ENCODE results near the gene RBM19.

Gene RBM19

DNA sequence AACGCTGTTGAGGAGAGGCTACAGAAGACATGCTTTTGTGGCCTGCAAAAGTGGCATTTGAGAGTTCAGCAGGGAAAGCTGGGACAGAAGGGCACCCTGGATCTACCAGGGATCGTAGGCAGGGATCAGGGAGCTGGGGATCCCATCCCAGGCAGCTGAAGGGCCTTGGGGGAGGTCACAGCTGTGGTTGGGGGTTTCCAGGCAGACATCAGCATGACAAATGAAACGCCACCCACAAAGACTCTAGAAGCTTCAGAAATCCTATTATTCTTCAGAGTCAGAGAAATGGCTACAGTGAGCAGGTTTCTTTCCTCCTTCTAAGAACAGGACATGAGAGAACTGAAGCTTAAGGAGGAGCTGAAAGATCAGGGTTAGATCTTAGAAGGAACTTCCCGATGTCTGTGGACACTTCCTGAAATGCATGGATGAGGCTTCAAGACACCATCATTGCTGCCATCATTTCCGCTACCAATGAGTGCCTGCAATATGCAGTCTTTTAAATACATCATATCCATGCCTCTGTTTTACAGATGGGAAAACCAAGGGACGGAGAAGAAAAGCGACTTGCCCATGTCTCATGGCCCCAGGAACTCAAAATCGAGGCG is 104.3 kb downstream of the RBM19 start:
- DNase-seq = no peak

DNA sequence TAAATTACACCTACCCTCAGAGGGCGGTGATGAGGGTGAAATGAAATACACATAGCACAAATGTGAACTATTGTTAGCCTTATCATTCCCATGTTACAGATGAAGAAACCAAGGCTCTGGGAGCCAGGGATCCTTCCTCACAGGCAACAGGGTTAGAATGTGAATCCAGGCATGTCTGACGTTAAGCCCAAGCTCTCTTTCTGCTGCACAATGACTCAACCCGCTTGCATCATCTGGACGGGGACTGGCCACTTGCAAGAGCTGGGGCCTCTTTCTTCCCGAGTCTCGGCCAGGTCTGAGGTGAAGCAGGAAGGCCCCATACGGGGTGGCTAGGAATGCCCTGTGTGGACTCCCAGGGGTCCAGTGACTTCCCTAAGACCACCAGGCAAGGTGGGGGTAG is 105.2 kb downstream of the RBM19 start:
- DNase-seq = no peak

DNA sequence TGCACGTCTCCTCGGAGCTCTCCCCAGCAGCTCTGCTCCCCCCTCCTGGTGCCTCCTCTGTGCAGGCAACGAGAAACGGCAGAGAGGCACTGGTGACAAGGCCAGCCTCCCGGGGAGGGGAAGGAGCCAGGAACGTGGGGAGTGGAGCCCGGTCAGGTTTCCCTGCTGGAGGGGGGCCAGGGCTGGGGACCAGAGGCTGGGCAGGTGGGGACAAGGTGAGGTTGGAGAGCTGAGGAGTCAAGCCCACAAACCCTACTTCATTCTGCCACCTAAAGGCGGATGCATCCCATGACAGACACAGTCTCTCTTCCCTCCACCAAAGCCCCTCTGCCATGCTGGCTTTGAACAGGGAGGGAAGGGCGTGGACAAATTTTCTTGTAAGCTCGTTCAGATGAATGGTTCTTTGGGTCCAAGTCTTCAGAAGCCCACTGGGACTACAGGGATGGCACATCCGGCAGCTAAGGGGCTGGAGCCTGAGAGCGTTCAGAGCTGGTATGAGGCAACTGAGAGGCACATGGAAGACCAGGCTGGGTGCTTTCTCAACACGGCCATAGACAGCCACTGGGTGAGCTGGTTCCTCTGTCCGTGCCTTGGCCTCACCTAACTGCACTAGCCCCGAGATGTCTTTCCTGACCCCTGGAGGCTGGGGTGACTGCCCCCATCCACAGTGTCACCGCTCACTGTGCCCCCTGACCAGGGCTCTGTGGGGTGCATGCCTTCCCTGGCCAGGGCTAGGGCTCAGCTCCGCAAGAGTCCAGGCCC is 105.9 kb downstream of the RBM19 start:
- DNase-seq = peak in 20 of 56 donors; percentile 5 to 59 (median 18)

DNA sequence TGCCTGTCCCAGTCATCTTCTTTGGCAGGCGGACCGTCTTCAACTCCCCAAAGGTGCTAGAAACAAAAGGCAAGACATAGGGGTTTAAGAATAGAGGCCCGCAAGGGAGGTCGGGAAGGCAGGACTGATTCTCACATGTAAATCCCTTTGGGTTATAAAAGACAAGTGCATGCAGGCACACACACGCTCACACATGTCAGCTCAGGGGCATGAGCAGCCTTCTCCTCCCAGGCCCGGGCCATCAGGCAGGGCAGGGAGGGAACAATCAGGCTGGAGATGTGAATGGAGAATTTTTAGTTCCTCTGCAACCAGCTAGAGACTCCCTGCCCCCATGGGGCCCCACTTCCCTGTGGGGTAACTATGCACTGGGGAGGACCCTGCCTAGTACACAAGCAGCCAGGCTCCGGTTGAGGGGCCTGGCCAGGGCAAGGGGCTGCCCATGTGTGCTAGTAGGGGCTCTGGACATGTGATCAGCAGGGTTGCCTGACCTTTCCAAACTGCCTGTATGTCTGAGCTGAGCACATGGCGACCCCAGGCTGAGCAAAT is 107.2 kb downstream of the RBM19 start:
- no peak for DNase-seq

DNA sequence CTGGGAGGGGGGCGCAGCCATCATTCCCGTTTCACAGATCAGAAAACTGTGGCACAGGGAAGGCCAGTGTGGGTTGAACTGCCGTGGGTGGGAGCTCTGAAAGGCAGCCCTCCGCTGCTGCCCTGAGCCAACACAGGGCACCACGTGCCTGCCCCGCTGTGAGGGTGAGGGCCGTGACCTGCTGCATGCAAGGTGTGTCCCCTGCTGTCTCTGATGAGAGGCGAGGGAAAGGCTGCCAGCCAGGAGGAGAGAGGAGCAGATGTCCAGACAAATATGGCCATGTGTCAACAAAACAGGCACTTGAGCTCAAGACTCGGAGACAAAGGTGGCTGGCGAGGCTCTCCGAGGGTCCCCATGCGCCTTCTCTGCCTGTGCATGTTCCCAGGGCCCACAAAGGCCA is 108.8 kb downstream of the RBM19 start:
- no peak for DNase-seq

DNA sequence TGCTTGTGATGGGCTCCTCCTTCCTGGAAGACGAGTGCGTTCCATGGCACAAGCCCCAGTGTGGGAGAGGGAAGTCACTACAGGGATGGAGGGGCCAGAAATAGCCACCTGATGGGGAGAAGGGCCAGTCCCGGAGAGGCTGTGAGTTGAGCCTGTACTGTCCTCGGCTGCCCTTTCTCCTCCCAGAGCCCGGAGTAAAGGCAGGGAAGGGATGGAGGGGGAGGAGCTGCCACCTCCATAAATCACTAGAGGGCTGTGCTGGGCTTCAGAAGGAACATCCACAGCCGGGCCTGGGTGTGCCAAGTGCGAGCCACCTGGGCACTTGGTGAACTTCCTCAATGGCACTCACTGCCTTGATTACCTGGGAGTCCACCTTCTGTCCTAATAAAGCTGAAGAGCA is 110.1 kb downstream of the RBM19 start:
- no peak for DNase-seq

DNA sequence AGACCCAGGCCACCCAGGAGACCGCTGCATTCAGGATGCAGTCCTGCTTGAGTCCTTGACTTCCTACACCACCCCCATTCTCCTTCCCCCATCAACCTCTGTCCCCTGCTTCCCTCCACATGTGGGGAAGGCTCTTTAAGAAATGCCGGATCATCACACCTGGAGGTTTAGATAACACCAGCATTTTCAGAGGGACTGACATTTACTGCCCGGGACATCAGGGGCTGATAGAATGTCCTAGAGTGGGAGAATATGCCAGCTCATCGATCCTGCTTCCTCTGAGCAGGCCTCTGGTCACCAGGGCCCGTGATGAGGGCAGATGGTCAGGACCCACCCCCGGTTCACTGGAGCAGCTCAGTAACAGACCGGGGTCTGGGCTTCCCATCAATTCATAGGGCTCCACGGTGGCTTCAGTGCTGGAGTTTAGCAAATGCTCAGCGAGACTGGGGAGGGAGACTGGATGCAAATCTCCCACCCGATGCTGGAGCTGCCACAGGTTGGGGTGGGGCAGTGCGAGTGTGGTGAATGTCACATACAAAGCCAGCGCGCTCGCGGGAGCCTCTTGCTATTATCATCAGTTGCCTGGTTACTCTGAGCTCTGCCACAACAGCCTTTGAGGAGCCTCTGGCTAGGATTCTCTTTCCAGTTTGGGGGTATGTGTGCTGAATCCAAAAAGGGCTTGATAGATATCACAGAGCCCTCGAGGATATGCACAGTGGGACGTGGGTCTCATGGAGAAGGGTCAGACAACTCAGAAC is 111.6 kb downstream of the RBM19 start:
- DNase-seq = peak in 19 of 56 donors; percentile 6 to 77 (median 24)

DNA sequence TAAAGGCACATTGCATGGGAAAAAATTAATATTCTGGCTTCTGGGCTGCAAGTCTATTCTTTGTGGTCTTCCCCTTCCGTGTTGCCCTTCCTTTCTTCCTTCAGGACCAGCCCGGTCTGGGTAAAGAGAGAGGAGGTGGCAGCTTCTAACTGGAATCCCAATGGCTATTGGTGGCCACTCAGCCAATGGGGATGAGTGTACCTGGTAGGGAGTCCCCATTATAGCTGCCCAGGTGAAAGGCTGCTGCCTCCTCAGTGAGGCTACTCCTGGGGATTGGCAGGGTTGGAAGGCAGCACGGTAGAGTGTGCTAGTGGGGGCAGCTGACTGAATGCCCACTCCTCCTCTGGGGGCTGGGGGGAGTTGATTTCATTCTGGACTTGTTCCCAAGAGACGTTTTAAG is 112.6 kb downstream of the RBM19 start:
- DNase-seq = no peak

DNA sequence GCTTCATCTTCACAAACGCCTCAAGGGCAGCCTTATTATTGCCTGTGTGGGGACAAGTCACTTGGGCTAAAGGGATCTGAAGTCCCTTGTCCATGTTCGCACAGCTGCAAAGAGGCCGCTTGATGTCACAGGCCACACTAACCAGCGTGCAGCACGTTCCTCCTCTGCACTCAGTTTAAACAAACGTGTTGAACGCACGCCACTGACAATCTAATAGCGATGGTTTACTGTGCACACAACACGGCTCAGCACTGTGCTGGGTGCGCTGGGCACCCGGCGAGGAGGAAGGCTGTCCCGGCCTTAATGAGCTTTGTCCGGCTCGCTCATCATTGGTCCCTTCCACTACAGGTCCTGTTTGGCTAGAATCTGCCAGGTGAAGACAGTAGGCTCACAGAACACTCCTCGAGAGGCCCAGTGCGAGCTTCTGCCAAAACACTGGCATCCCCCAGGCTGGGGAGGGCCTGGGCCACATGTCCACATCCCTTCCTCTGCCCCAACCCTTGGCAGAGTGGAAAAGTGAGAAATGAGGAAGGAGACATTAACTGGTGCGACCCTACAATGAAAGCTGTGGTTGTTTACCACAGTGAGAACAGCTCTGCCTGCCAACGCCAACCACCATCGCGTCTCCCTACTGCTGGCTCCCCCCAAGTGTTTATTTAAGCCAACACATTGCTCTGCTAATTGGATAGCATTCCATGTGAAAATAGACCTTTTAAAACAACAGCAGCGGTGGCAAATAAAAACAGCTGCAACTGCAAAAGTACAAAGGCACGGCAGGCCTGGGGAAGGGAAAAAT is 113.2 kb downstream of the RBM19 start:
- DNase-seq = peak in 34 of 56 donors; percentile 3 to 61 (median 29)

DNA sequence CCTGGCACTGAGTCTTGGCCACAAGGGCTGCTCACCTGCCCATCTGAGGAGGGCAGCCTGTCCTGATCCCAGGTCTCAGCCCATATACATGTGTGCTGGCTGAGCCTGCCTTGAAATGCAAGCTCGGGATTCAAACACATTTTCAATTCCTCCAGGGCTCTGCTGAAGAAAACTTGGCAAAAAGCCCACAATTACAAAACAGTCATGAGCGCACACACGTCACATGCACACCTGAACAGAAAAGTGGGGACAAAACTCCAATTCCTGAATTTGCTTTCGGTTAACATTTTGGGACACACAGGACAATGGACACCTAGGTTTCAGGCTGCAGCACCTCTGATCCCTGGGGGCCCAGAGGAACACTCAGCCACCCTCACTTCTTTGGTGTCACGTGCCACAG is 113.9 kb downstream of the RBM19 start:
- peak in 1 of 56 donors; percentile 46 for DNase-seq

DNA sequence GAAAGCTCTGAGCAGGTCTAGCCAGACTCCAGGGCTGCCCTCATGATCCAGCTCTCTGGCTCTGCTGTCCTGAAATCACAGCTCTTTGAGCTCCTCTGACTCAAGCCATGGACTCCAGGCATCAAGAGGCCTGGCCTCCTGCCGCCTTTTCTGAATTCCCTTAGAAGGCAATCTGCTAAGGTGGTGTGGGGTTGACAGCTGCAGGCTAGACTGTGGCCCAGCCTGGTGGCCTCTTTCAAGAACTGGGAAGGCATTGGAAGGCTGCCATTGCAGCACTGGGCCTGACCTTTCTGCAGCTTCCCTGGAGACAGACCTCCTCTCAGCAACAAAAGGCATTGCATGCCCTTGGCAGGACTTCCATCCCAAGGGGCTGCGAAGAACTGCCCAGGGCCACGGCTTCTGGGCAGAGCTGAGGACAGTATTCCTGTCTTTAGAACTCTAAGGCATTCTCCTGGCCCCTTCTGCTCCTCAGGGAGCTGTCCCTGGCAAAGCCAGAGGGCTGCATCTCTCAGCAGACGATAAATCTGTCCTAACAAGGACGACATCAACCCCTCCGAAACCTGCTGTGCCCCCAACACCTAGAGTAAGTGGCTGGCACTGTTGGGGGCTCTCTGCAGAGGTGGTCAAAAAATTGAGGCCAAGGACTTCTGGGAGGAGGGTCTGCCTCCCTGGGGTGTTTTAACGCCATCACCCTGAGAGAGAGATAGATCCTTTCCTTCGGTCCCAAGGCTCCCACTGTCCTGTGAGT is 115.6 kb downstream of the RBM19 start:
- DNase-seq = peak in 32 of 56 donors; percentile 1 to 70 (median 22)

DNA sequence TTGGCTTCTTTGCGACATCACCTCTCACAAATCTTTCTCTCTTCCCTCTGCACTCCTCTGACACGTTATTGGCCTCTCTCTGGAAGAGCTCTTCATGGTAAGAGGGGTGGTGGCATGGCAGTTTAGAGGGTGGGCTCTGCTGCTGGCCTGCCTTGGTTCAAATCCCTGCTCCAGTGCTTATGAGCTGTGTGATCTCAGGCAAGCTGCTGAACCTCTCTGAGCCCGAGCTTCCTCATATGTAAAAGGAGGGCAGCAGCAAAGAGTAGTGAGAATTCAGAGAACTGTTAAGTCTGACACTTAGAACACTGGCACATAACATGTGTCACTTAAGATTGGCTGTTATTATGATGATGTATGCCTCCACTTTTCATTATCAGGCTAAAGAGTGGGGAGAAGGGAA is 118.3 kb downstream of the RBM19 start:
- no peak for DNase-seq

DNA sequence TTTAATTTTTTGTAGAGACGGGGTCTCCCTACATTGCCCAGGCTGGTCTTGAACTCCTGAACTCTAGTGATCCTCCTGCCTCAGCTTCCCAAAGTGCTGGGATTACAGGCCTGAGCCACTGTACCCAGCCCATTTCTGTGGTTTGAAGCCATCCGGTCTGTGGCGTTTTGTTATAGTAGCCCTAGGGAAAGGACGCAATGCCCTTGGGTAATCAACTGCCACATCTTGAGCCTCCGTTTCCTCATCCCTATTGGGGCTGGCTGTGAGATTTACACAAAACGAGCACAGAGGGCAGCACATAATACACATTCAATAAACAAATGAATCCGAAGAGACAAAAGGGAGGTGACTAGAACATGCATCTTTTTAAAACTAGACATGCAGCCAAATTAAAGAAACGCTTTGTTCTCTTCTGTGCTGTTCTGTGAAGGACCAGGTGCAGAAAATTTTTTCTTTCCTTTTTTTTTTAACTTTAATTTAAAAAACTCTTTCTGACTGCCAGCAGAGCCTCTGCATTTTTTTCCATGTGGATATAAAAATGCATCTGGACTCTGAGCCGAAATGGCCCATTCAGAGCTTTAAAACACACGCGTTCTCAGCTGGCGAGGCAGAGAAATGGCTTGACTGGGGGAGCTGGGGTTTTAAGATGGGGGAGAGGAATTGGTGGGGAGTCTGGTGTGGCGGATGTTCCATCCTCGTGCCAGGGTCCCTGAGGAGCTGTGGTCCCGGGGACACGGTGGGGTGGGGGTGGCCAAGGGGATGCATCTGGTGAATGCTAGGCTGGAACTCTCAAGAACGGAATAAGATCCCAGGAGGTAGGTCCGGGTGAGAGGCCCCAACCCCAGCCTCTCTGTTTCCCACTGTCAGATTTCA is 119.0 kb downstream of the RBM19 start:
- no peak for DNase-seq

DNA sequence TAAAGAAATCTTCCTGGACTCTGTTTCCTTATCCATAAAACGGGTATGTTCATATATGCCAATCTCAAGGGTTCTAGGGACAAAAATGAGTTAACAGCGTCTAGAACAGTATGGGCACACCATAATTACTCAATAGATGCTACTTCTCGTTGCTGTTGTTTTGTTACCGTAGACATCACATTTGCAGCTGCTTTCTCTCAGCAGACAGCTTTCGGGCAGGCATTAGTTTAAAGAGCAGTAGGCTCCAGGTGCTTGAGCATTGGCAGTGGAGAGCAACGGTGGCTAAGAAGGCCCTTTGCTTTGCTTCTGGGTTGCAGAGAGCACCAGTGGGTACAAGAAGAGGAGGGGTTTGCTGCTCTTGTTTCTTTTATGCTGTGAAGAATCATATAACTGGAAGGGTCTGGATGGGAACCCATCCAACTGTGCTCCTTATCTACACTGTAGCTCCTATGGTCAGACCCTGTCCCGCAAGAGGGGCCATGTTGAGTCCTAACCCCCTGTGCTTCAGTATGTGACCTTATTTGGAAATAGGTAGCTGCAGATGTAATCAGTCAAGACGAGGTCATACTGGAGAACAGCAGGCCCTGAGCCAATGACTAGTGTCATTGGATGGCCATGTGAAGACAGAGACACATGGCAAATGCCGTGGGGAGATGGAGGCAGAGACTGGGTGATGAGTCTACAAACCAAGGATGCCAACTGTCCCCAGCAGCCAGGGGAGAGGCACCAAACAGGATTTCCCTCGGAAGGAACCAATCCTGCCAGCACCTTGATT is 120.0 kb downstream of the RBM19 start:
- DNase-seq = no peak

DNA sequence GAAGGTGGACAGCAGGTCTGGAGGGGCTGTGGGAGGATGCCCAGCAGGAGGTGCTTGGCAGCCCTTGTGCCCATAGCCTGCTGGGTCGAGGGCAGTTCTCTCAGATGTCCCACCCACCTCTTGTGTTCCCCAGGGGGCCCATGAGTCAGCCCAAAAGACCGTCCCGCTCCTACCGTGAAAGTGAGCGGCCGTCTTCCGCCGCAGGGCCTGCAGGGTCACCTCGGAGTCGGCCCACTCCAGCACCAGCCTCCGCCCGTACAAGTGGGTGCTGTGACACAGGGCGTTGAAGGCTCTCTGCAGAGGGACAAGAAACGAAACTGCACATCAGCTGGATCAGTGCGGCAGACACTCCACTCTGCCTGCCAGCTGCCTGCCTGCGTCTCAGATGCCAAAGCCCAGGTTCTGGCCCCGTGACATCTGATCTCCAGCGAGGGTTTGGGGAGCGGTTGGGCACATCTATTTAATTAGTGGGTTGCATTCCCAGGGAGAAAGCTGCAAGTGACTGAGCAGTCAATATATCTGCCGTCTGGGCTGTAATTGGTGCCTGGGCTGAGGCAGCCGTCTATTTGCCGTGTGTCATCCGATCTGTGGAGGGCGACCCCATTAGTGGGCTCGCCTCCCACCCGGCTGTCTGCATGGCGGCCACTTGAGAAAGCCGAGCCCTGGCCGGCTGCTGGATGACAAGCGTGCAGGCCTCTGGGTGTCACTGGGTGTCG is 121.5 kb downstream of the RBM19 start:
- no peak for DNase-seq

DNA sequence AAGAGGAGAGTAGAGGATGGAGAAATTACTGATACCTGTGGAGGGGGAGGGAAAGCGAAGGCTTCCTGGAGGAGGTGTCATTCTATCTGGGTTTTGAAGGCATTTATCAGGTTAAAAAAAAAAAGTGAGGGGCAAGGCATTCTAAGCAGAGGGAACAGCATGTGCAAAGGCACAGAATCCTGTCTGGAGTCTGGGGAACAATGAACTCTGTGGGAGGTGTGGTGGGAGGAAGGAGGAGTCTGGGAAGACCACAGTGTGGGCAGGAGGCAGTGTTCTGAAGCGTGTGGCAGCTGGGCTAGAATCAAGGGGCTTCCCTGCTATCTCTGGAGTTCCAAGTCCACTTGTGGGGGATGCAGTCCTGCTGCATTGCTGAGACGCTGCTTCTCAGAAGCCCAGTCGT is 123.4 kb downstream of the RBM19 start:
- DNase-seq = no peak

DNA sequence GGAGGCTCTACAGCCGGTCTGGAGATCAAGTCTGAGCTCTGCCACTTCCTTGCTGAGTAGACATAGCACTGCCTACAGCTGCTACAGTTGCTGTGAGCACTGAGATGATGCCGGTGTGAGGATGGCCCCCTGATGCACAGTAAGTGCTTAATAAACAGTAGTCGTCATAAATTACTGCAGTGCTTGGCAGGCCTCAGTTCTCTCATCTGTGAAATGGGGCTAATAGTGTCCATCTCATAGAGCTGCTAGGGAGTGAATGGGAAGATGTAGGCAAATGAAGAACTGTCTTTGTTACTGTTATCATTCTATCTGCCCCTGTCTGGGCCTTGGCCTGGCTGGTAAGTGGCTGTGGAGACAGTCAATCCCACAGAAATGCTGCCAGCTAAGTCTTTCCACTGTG is 124.3 kb downstream of the RBM19 start:
- DNase-seq = no peak

Data from nucleus accumbens (tissue), 56 donors.